Measurements from ENCODE around the gene ERBB4.

DNA sequence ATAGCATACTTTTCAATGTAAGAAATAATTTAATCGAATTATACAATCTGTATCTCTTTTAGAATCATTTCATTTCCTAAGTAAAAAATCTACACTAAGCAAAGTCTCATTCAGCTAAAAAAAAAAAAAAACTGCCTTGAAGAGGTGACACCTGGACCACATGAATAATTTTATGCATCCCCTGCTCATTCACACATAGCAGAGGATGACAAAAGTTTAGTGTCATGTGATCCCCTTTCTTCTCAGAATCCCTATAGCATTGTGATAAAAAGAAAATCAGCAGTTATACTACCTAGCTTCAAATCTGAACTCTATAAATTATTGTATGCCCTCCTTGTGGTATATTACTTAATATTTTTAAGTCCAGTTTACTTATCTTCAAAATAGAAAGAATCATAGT is 603.8 kb downstream of the ERBB4 start:
- TF ChIP-seq, protein P1, sequence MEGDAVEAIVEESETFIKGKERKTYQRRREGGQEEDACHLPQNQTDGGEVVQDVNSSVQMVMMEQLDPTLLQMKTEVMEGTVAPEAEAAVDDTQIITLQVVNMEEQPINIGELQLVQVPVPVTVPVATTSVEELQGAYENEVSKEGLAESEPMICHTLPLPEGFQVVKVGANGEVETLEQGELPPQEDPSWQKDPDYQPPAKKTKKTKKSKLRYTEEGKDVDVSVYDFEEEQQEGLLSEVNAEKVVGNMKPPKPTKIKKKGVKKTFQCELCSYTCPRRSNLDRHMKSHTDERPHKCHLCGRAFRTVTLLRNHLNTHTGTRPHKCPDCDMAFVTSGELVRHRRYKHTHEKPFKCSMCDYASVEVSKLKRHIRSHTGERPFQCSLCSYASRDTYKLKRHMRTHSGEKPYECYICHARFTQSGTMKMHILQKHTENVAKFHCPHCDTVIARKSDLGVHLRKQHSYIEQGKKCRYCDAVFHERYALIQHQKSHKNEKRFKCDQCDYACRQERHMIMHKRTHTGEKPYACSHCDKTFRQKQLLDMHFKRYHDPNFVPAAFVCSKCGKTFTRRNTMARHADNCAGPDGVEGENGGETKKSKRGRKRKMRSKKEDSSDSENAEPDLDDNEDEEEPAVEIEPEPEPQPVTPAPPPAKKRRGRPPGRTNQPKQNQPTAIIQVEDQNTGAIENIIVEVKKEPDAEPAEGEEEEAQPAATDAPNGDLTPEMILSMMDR (IDR thresholded peaks at IDR 0.05; ENCODE audit: insufficient read depth, low read depth, low read length), result no peak
- no peak for TF ChIP-seq EZH2 (IDR thresholded peaks at IDR 0.05; ENCODE audit: insufficient read depth, low read length)

Measured in astrocyte (in vitro differentiated cells and primary cell).